Stimulated activated CD4-positive, alpha-beta T cell treated with anti-CD3 and anti-CD28 coated beads, Interleukin-1b, Interleukin-23, amount 100 ng/mL, for 48 hours (primary cell): ENCODE measurements around the gene TEKTIP1.
"Not testable (repeated sequence)": the region's sequence is repeated elsewhere in the genome, so short reads cannot be mapped to it uniquely, and the experiment has no call there.

ENCODE experiments used
- DNase-seq: peaks from one replicate; pipeline ENCODE4 v3.0.0-alpha.2; 2020

TEKTIP1 gene

GRCh38 chr19:3563709-3564524 lies 24.9 kb downstream of the TEKTIP1 start:
- DNase-seq, result no peak

GRCh38 chr19:3565139-3565538 lies 26.2 kb downstream of the TEKTIP1 start:
- no peak for DNase-seq

- DNase-seq, result not testable (repeated sequence)
These were observed 31.1 kb downstream of the TEKTIP1 start for GRCh38 chr19:3570042-3570441.

- DNase-seq, result no peak
These were observed 31.6 kb downstream of the TEKTIP1 start for GRCh38 chr19:3570606-3571011.

GRCh38 chr19:3572132-3572854 lies 33.3 kb downstream of the TEKTIP1 start:
- peak; percentile 100 for DNase-seq

- no peak for DNase-seq
These were observed 33.8 kb downstream of the TEKTIP1 start, which contains the start of gene HMG20B for GRCh38 chr19:3572855-3573161. Gene HMG20B (plus strand): TSS chr19:3572944. CDS start chr19:3573310, 366 bp downstream.

- no peak for DNase-seq
These were observed 34.3 kb downstream of the TEKTIP1 start for GRCh38 chr19:3573162-3573857.

- DNase-seq, result peak; percentile 98
These were observed 35.1 kb downstream of the TEKTIP1 start for GRCh38 chr19:3573858-3574637.

- DNase-seq, result no peak
These were observed 36.3 kb downstream of the TEKTIP1 start for GRCh38 chr19:3575260-3575741.

GRCh38 chr19:3575949-3576673 lies 37.1 kb downstream of the TEKTIP1 start:
- no peak for DNase-seq

GRCh38 chr19:3576696-3577443 lies 37.9 kb downstream of the TEKTIP1 start:
- no peak for DNase-seq

- DNase-seq, result no peak
These were observed 38.9 kb downstream of the TEKTIP1 start for GRCh38 chr19:3577723-3578344.

- DNase-seq, result no peak
These were observed 39.4 kb downstream of the TEKTIP1 start for GRCh38 chr19:3578390-3578789.

- DNase-seq, result no peak
These were observed 41.4 kb downstream of the TEKTIP1 start for GRCh38 chr19:3580156-3580934.

GRCh38 chr19:3581792-3582191 lies 42.8 kb downstream of the TEKTIP1 start:
- DNase-seq, result not testable (repeated sequence)

- not testable (repeated sequence) for DNase-seq
These were observed 45.2 kb downstream of the TEKTIP1 start for GRCh38 chr19:3584036-3584802.

GRCh38 chr19:3585301-3586126 lies 46.5 kb downstream of the TEKTIP1 start, which contains the start of gene GIPC3:
Gene GIPC3 (plus strand): TSS chr19:3585478. CDS start chr19:3585598, 120 bp downstream.
- no peak for DNase-seq

- no peak for DNase-seq
These were observed 47.2 kb downstream of the TEKTIP1 start for GRCh38 chr19:3586127-3586626.
